ENCODE measurements around the gene CUL3. TPM values are rescaled to one million over a fixed set of nuclear protein-coding genes. Genes with fewer than 3 reads are reported as not detected.
"Not testable (repeated sequence)": the region's sequence is repeated elsewhere in the genome, so short reads cannot be mapped to it uniquely, and the experiment has no call there.

CUL3 gene
- polyA plus RNA-seq, 3 donors = 12.3 to 28.7 (median 12.9) TPM

DNA sequence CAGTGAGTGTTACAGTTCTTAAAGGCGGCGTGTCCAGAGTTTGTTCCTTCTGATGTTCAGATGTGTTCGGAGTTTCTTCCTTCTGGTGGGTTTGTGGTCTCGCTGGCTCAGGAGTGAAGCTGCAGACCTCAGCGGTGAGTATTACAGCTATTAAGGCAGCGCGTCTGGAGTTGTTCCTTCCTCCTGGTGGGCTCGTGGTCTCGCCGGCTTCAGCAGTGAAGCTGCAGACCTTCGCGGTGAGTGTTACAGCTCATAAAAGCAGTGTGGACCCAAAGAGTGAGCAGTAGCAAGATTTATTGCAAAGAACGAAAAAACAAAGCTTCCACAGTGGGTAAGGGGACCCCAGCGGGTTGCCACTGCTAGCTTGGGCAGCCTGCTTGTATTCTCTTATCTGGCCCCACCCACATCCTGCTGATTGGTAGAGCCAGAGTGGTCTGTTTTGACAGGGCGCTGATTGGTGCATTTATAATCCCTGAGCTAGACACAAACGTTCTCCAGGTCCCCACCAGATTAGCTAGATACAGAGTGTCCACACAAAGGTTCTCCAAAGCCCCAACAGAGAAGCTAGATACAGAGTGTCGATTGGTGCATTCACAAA is 17.7 kb upstream of the CUL3 start:
- H3K79me2 ChIP-seq (ENCODE audit: insufficient read depth, low read length); H3K9me3 ChIP-seq (replicated peaks in 1 of 2; ENCODE audit: control insufficient read depth in 1 of 2, insufficient read depth in 1 of 2, low read length in 2 of 2); H3K27ac ChIP-seq (ENCODE audit: low read depth in 1 of 2, low read length in 2 of 2); DNase-seq; intact Hi-C loops (cut with micrococcal nuclease); H3K36me3 ChIP-seq (replicated peaks in 1 of 2; ENCODE audit: control insufficient read depth in 1 of 2, insufficient read depth in 2 of 2, low read length in 2 of 2); H3K27me3 ChIP-seq (ENCODE audit: control insufficient read depth in 2 of 2, insufficient read depth in 2 of 2, low read length in 2 of 2); H3K4me1 ChIP-seq (ENCODE audit: control insufficient read depth in 1 of 2, insufficient read depth in 2 of 2, low read length in 2 of 2); H3K9me3 Mint-ChIP-seq; H4K20me1 ChIP-seq (ENCODE audit: insufficient read depth, low read length); H3K36me3 Mint-ChIP-seq: not testable (repeated sequence)
- Mint-ChIP-seq H3K4me1 (peaks cover 10% of the 10 kb centered on the region), H3K27ac (peak overlapping the region in 3 of 7 donors; percentile 10 to 73 (median 63)), H3K27me3 (ENCODE audit: low read depth in 3 of 3) (peaks cover 10 to 11% (median 10%) of the 10 kb centered on the region in 3 donors), H3K4me3 (peak overlapping the region; percentile 79 to 95)
- H2AFZ ChIP-seq (ENCODE audit: insufficient read depth, low read depth, low read length, poor library complexity, severe bottlenecking) = peak overlapping the region; percentile 58
- H3K4me2 ChIP-seq (replicated peaks; ENCODE audit: extremely low read depth, low read length, poor library complexity, severe bottlenecking) = peak overlapping the region; percentile 43
- H3K9ac ChIP-seq (ENCODE audit: insufficient read depth, low read length, poor library complexity, severe bottlenecking) = peak overlapping the region; percentile 49
- 0% methylated on average over 10 of the region's 17 CpGs for WGBS (ENCODE audit: insufficient coverage)
- peak overlapping the region in 2 of 3 experiments; percentile 16 to 60 for H3K4me3 ChIP-seq (replicated peaks in 1 of 3; ENCODE audit: low read depth in 2 of 3, low read length in 3 of 3)

DNA sequence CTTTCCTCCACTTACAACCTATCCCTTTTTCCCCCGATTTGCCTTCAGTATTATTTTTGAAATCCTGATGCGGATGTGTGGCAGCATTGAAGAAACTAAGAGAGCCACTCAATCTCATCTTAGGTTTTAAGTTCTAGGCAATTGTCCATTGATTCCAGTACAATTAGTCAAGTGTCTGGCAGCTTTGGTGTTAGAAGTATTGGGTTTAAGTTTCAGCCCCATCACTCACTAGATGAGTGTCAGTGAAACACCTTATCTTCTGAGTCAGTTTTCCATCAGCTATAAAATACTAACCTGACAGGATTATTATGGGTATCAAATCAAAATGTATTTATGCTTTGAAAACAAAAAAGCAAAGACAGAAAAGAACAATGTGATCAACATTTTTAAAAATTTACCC is 16.8 kb upstream of the CUL3 start:
- no peak overlapping the region for H3K4me2 ChIP-seq (replicated peaks; ENCODE audit: extremely low read depth, low read length, poor library complexity, severe bottlenecking)
- TF ChIP-seq CTCF (IDR thresholded peaks at IDR 0.05) = no peak
- intact Hi-C loops (cut with micrococcal nuclease) = no loop called here
- H3K9me3 ChIP-seq (replicated peaks in 1 of 2; ENCODE audit: control insufficient read depth in 1 of 2, insufficient read depth in 1 of 2, low read length in 2 of 2) = peaks cover 0 to 6% of the 10 kb centered on the region in 2 donors
- peaks cover 8 to 10% (median 8%) of the 10 kb centered on the region in 3 donors for H3K27me3 Mint-ChIP-seq (ENCODE audit: low read depth in 3 of 3)
- H3K9me3 Mint-ChIP-seq = peaks cover 3 to 8% (median 5%) of the 10 kb centered on the region in 7 donors
- H4K20me1 ChIP-seq (ENCODE audit: insufficient read depth, low read length) = no peaks in the 10 kb centered on the region
- no peaks in the 10 kb centered on the region for H3K36me3 ChIP-seq (replicated peaks in 1 of 2; ENCODE audit: control insufficient read depth in 1 of 2, insufficient read depth in 2 of 2, low read length in 2 of 2)
- no peaks in the 10 kb centered on the region for H3K36me3 Mint-ChIP-seq
- no peak overlapping the region for H3K9ac ChIP-seq (ENCODE audit: insufficient read depth, low read length, poor library complexity, severe bottlenecking)
- no peak overlapping the region for H3K4me3 ChIP-seq (replicated peaks in 1 of 3; ENCODE audit: low read depth in 2 of 3, low read length in 3 of 3)
- no peak overlapping the region for H2AFZ ChIP-seq (ENCODE audit: insufficient read depth, low read depth, low read length, poor library complexity, severe bottlenecking)
- H3K27me3 ChIP-seq (ENCODE audit: control insufficient read depth in 2 of 2, insufficient read depth in 2 of 2, low read length in 2 of 2) = no peaks in the 10 kb centered on the region
- WGBS (ENCODE audit: insufficient coverage) = no CpG with 5 or more reads among the region's 2 CpGs
- peaks cover 10% of the 10 kb centered on the region for H3K4me1 Mint-ChIP-seq
- no peak overlapping the region for H3K27ac Mint-ChIP-seq
- DNase-seq = no peak
- no peaks in the 10 kb centered on the region for H3K79me2 ChIP-seq (ENCODE audit: insufficient read depth, low read length)
- no peaks in the 10 kb centered on the region for H3K4me1 ChIP-seq (ENCODE audit: control insufficient read depth in 1 of 2, insufficient read depth in 2 of 2, low read length in 2 of 2)
- no peak overlapping the region for H3K4me3 Mint-ChIP-seq
- no peak overlapping the region for H3K27ac ChIP-seq (ENCODE audit: low read depth in 1 of 2, low read length in 2 of 2)
